Hepatocyte (in vitro differentiated cells): ENCODE measurements around the gene ABHD17B. TPM values are rescaled to one million over a fixed set of nuclear protein-coding genes. Genes with fewer than 3 reads are reported as not detected.

ENCODE experiments used
- DNase-seq: peaks from one replicate; pipeline ENCODE4 v3.0.0-alpha.2; 2016; ENCODE audit warnings: low spot score
- H2AFZ ChIP-seq: fragments of 200-600 bp; sonication (generic); 2 replicates; pipeline ENCODE4 v1.6.0; 2016; ENCODE audit warnings: antibody characterized with exemption, mild to moderate bottlenecking
- H3K27ac ChIP-seq: fragments of 200-600 bp; sonication (generic); 2 replicates; pipeline ENCODE4 v1.5.1; 2016; ENCODE audit warnings: mild to moderate bottlenecking
- H3K27me3 ChIP-seq: fragments of 200-600 bp; sonication (generic); 2 replicates; pipeline ENCODE4 v1.6.1; 2016
- H3K36me3 ChIP-seq: fragments of 200-600 bp; sonication (generic); replicated peaks from 2 replicates; pipeline ENCODE4 v1.5.1; 2016; ENCODE audit warnings: low read depth; ENCODE audit not compliant: insufficient read depth
- H3K4me1 ChIP-seq: fragments of 200-600 bp; sonication (generic); 2 replicates; pipeline ENCODE4 v1.5.1; 2016; ENCODE audit warnings: mild to moderate bottlenecking, moderate library complexity; ENCODE audit not compliant: insufficient read depth
- H3K4me2 ChIP-seq: fragments of 200-600 bp; sonication (generic); 2 replicates; pipeline ENCODE4 v1.6.0; 2016
- H3K4me3 ChIP-seq: fragments of 200-600 bp; sonication (generic); 2 replicates; pipeline ENCODE4 v1.5.1; 2016; ENCODE audit warnings: mild to moderate bottlenecking
- H3K79me2 ChIP-seq: fragments of 200-600 bp; sonication (generic); 2 replicates; pipeline ENCODE4 v1.6.0; 2017; ENCODE audit warnings: mild to moderate bottlenecking
- H3K9me2 ChIP-seq: fragments of 200-600 bp; sonication (generic); replicated peaks from 2 replicates; pipeline ENCODE4 v1.6.0; 2017; ENCODE audit warnings: mild to moderate bottlenecking; ENCODE audit not compliant: insufficient read depth
- H3K9me3 ChIP-seq: fragments of 200-600 bp; sonication (generic); 2 replicates; pipeline ENCODE4 v1.5.1; 2016; ENCODE audit warnings: low read depth, mild to moderate bottlenecking
- H4K20me1 ChIP-seq: fragments of 200-600 bp; sonication (generic); 2 replicates; pipeline ENCODE4 v1.6.0; 2016; ENCODE audit warnings: mild to moderate bottlenecking; ENCODE audit not compliant: insufficient read depth, poor library complexity, severe bottlenecking
- CTCF ChIP-seq: fragments of 200-600 bp; sonication (generic); IDR thresholded peaks from 2 replicates; pipeline ENCODE4 v1.5.1; 2016; ENCODE audit warnings: antibody characterized with exemption, mild to moderate bottlenecking; ENCODE audit not compliant: poor library complexity
- EZH2 ChIP-seq: fragments of 200-600 bp; sonication (generic); IDR thresholded peaks from 2 replicates; pipeline ENCODE4 v1.6.1; 2016; ENCODE audit warnings: antibody characterized with exemption, mild to moderate bottlenecking, borderline replicate concordance
- EZH2phosphoT487 ChIP-seq: fragments of 200-600 bp; sonication (generic); IDR thresholded peaks from one replicate; pipeline ENCODE4 v1.6.1; 2018; ENCODE audit warnings: antibody characterized with exemption, mild to moderate bottlenecking, low read depth, moderate library complexity; ENCODE audit not compliant: unreplicated experiment, severe bottlenecking
- WGBS: methylation state at CpG from one replicate; pipeline ENCODE4 v1.1.6; 2016; ENCODE audit warnings: low lambda C conversion rate; ENCODE audit errors: missing lambda C conversion rate; 5-methylcytosine and 5-hydroxymethylcytosine counted together
- polyA plus RNA-seq: library from polyadenylated mRNA; unstranded; fragments of >200 nt; fragmentation: Nextera tagmentation; extraction: Ambion mirVana; gene quantifications from 2 replicates; pipeline ENCODE4 v1.2.1, GENCODE V29; 2016
- small RNA-seq: library from RNA; depleted of rRNA; stranded (forward); fragments of <200 nt; gene quantifications from one replicate; pipeline ENCODE3, GENCODE V24; 2014
- total RNA-seq: library from RNA; depleted of rRNA; stranded (reverse); fragments of >200 nt; gene quantifications from 2 replicates; pipeline ENCODE4 v1.2.3, GENCODE V29; 2014

Gene ABHD17B
- total and polyA plus RNA-seq, 2 experiments from 2014 or later, result 26.9 to 40.0 TPM

DNA sequence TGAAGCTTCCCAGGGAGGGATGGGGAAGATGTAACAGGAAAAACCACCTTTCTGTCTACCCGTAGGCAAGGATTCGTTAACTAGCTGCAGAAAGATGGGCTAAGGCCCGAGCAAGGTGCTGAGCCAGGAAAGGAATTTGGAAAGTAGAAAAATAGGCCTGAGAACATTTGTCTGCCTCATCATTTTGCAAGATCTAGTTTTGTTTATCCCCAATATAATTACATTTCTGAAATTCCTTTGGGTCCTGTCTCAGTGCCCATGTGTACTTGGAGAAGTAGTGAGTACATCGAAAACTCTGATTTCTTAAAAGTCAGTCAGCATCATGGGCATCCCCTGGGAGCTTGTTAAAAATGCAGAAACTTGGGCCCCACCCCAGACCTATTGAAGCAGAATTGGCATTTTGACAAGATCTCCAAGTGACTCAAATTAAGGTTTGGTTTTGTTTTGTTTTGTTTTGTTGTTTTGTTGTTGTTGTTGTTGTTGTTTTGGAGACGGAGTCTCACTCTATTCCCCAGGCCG, 90.5 kb downstream of the ABHD17B start:
- H3K27me3 ChIP-seq, result no peaks in the 10 kb centered on the region
- no peak overlapping the region for H3K4me3 ChIP-seq
- no peaks in the 10 kb centered on the region for H3K9me3 ChIP-seq
- no peak overlapping the region for H3K4me2 ChIP-seq
- no peaks in the 10 kb centered on the region for H3K36me3 ChIP-seq
- no peaks in the 10 kb centered on the region for H3K79me2 ChIP-seq
- peaks cover 8% of the 10 kb centered on the region for H3K4me1 ChIP-seq
- H3K9me2 ChIP-seq, result no peaks in the 10 kb centered on the region
- no peak for TF ChIP-seq EZH2
- TF ChIP-seq EZH2phosphoT487, result no peak
- TF ChIP-seq CTCF, result no peak
- WGBS, result 80% methylated on average over 6 of the region's 6 CpGs
- no peaks in the 10 kb centered on the region for H4K20me1 ChIP-seq
- no peak for DNase-seq
- no peak overlapping the region for H2AFZ ChIP-seq
- no peak overlapping the region for H3K27ac ChIP-seq

GRCh38 chr9:71819115-71819739, 91.8 kb downstream of the ABHD17B start:
- no peak overlapping the region for H2AFZ ChIP-seq
- H3K79me2 ChIP-seq, result no peaks in the 10 kb centered on the region
- H4K20me1 ChIP-seq, result no peaks in the 10 kb centered on the region
- WGBS, result 86% methylated on average over 8 of the region's 8 CpGs
- H3K4me3 ChIP-seq, result no peak overlapping the region
- DNase-seq, result peak; percentile 63
- H3K36me3 ChIP-seq, result no peaks in the 10 kb centered on the region
- H3K9me3 ChIP-seq, result no peaks in the 10 kb centered on the region
- H3K9me2 ChIP-seq, result no peaks in the 10 kb centered on the region
- H3K27ac ChIP-seq, result no peak overlapping the region
- no peaks in the 10 kb centered on the region for H3K27me3 ChIP-seq
- no peak overlapping the region for H3K4me2 ChIP-seq
- TF ChIP-seq EZH2phosphoT487 (no peak), CTCF (peak; percentile 84)
- H3K4me1 ChIP-seq, result peaks cover 8% of the 10 kb centered on the region

DNA sequence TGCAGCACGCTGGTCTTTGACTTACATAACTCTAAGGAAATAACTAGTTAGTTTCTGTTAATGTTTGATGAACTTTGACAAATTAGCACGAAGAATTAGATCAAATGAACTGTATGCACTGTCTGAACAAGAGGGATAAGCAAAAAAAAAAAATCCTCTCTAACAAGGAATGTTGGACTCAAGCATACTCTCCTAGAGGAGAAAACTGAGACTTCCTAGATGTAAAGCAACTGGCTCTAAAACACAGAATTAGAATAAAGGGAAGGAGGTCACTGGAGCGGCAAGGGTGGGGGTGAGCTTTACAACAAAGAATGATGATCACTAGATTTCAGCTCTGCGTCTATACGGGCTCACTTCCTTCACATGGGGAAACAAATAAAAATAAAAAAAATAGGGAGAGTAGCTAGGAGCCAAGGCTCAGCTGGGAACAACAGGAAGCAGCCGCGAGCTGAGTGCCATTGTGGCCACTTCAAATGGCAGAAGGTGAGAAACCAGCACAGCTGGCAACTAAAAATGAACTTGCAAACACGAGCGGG, 94.0 kb downstream of the ABHD17B start:
- Histone ChIP-seq H3K9me2 (no peaks in the 10 kb centered on the region), H4K20me1 (no peaks in the 10 kb centered on the region), H3K9me3 (no peaks in the 10 kb centered on the region), H3K4me2 (no peak overlapping the region), H2AFZ (no peak overlapping the region), H3K4me1 (peaks cover under 1% of the 10 kb centered on the region), H3K36me3 (no peaks in the 10 kb centered on the region), H3K4me3 (no peak overlapping the region), H3K27ac (no peak overlapping the region), H3K27me3 (no peaks in the 10 kb centered on the region), H3K79me2 (no peaks in the 10 kb centered on the region)
- WGBS, result 73% methylated on average over 9 of the region's 9 CpGs
- no peak for DNase-seq
- TF ChIP-seq CTCF (no peak), EZH2 (no peak), EZH2phosphoT487 (no peak)

Small RNA genes within 50 kb of the gene (small RNA-seq; reads per million reads assigned to genes)
- gene RF00019, result not detected

Other genes starting within 250 kb of the ABHD17B start
- gene CEMIP2, start 142.7 kb downstream of the ABHD17B start, total RNA-seq, result 94.2 and 100 TPM in 2 replicates
- gene CEMIP2, start 142.7 kb downstream of the ABHD17B start, polyA plus RNA-seq, result 45.2 and 47.9 TPM in 2 replicates
- gene C9orf85, start 446 bp upstream of the ABHD17B start, total RNA-seq, result 16.8 and 20.3 TPM in 2 replicates
- 10.4 and 12.2 TPM in 2 replicates for gene C9orf85, start 446 bp upstream of the ABHD17B start, polyA plus RNA-seq
- gene C9orf57, start 149.4 kb upstream of the ABHD17B start, total RNA-seq, result 0.10 TPM in 1 of 2 replicates, not detected in the other
- not detected in 2 replicates for gene C9orf57, start 149.4 kb upstream of the ABHD17B start, polyA plus RNA-seq
- 23.6 and 28.5 TPM in 2 replicates for gene GDA, start 238.2 kb upstream of the ABHD17B start, total RNA-seq
- 9.3 and 14.4 TPM in 2 replicates for gene GDA, start 238.2 kb upstream of the ABHD17B start, polyA plus RNA-seq